A549 (cell line): ENCODE measurements around the gene MAD2L1BP. TPM values are rescaled to one million over a fixed set of nuclear protein-coding genes. Genes with fewer than 3 reads are reported as not detected.

Experiments used
- ATAC-seq, 2 experiments: fragments of 200-7000 bp in 1 of 2; fragments of >200 bp in 1 of 2; cut with Nextera tagmentation in 1 of 2; cut with Tn5 transposase in 1 of 2; 3 replicates each; pipeline versions ENCODE4 v1.8.0 to v1.9.1; 2018 to 2020; ENCODE audit warnings: mild to moderate bottlenecking in 1 of 2, moderate library complexity in 1 of 2
- CTCF ChIA-PET: fragments of 300-600 bp; sonication (Branson Sonifier 250); formaldehyde crosslinking; extraction: SDS; loops from one replicate; lab custom pipeline; 2021; ENCODE audit warnings: antibody characterized with exemption, inconsistent platforms; lab: Yijun Ruan, JAX
- POLR2A ChIA-PET: fragments of 350-600 bp; formaldehyde crosslinking; extraction: SDS; loops from one replicate; lab custom pipeline; 2021; ENCODE audit warnings: antibody characterized with exemption, inconsistent platforms; lab: Yijun Ruan, JAX
- DNase-seq, 2 experiments: peaks; one replicate each; pipeline versions ENCODE4 v3.0.0 to v3.0.0-alpha.2; 2011 to 2016; ENCODE audit warnings: low read depth in 1 of 2, low spot score in 1 of 2
- FAIRE-seq: peaks from 2 replicates; lab custom pipeline; 2011; peaks lifted over from hg19 to GRCh38; lab: Jason Lieb, UNC
- H3K27ac ChIP-seq, 2 experiments: fragments of >200 bp; sonication (Bioruptor Twin); formaldehyde crosslinking; 3 replicates each; pipeline ENCODE4 v1.5.1; 2016 to 2017
- H3K4me1 ChIP-seq: fragments of >200 bp; sonication (Bioruptor Twin); formaldehyde crosslinking; 3 replicates; pipeline ENCODE4 v1.6.1; 2016
- H3K4me2 ChIP-seq: fragments of >200 bp; sonication (Bioruptor Twin); formaldehyde crosslinking; 3 replicates; pipeline ENCODE4 v1.6.1; 2016
- H3K4me3 ChIP-seq: fragments of >200 bp; sonication (Bioruptor Twin); formaldehyde crosslinking; 3 replicates; pipeline ENCODE4 v1.5.1; 2016
- H3K9me3 ChIP-seq: fragments of >200 bp; sonication (Bioruptor Twin); formaldehyde crosslinking; 3 replicates; pipeline ENCODE4 v1.6.1; 2016
- BHLHE40 ChIP-seq: IDR thresholded peaks from 2 replicates; pipeline ENCODE4 v1.6.1; 2012; ENCODE audit warnings: low read depth, low read length, inconsistent platforms
- CEBPB ChIP-seq, 2 experiments: fragments of >200 bp in 1 of 2; sonication (Bioruptor Twin) in 1 of 2; formaldehyde crosslinking in 1 of 2; IDR thresholded peaks; 2 replicates each; pipeline ENCODE4 v1.6.1; 2012 to 2016
- EHMT2 ChIP-seq: fragments of 200-600 bp; sonication (generic); IDR thresholded peaks from 2 replicates; pipeline ENCODE4 v1.6.1; 2016; ENCODE audit warnings: antibody characterized with exemption, low read depth, mild to moderate bottlenecking, moderate library complexity
- EP300 ChIP-seq, 2 experiments: fragments of >200 bp; sonication (Bioruptor Twin); formaldehyde crosslinking; IDR thresholded peaks; 2 replicates in 1 of 2; 3 replicates in 1 of 2; pipeline ENCODE4 v1.6.1; 2016 to 2017
- ESRRA ChIP-seq: fragments of 150-350 bp; IDR thresholded peaks from 2 replicates; pipeline ENCODE4 v1.6.1; 2014; ENCODE audit warnings: mild to moderate bottlenecking, low read length, borderline replicate concordance
- FOSB ChIP-seq: fragments of 250-450 bp; sonication (Bioruptor Pico); IDR thresholded peaks from 2 replicates; pipeline ENCODE4 v1.5.0; 2020; ENCODE audit warnings: mild to moderate bottlenecking, moderate library complexity
- FOSL2 ChIP-seq, 2 experiments: fragments of 450-650 bp in 1 of 2; fragments of >200 bp in 1 of 2; sonication (Bioruptor Twin) in 1 of 2; formaldehyde crosslinking; IDR thresholded peaks; 2 replicates each; pipeline versions ENCODE4 v1.5.0 to v1.6.1; 2016 to 2020; ENCODE audit warnings: mild to moderate bottlenecking in 1 of 2, moderate library complexity in 1 of 2
- FOXS1 ChIP-seq: fragments of 250-450 bp; sonication (Bioruptor Pico); IDR thresholded peaks from 2 replicates; pipeline ENCODE4 v1.5.0; 2020; ENCODE audit warnings: mild to moderate bottlenecking, moderate library complexity
- KDM1A ChIP-seq: fragments of 200-600 bp; sonication (generic); IDR thresholded peaks from 2 replicates; pipeline ENCODE4 v1.6.1; 2016; ENCODE audit warnings: low read depth, mild to moderate bottlenecking
- MAZ ChIP-seq: fragments of 150-350 bp; IDR thresholded peaks from 2 replicates; pipeline ENCODE4 v1.6.1; 2014; ENCODE audit warnings: antibody characterized with exemption, low read depth, low read length, borderline replicate concordance
- MYC ChIP-seq: IDR thresholded peaks from 2 replicates; pipeline ENCODE4 v1.6.1; 2012; ENCODE audit warnings: mild to moderate bottlenecking, inconsistent platforms, low read length, improper control_type of control experiment, borderline replicate concordance
- NFE2L2 ChIP-seq: fragments of 150-350 bp; conservative IDR thresholded peaks from 2 replicates; pipeline ENCODE4 v1.6.1; 2014; ENCODE audit warnings: low read length
- PBX3 ChIP-seq: IDR thresholded peaks from 2 replicates; pipeline ENCODE4 v1.6.1; 2012
- POLR2A ChIP-seq: IDR thresholded peaks from 2 replicates; pipeline ENCODE4 v1.6.1; 2012; ENCODE audit warnings: mild to moderate bottlenecking, low read length
- RAD21 ChIP-seq, 2 experiments: fragments of >200 bp in 1 of 2; sonication (Bioruptor Twin) in 1 of 2; formaldehyde crosslinking in 1 of 2; IDR thresholded peaks in 1 of 2; conservative IDR thresholded peaks in 1 of 2; 2 replicates in 1 of 2; 3 replicates in 1 of 2; pipeline ENCODE4 v1.6.1; 2012 to 2018; ENCODE audit warnings: inconsistent platforms in 1 of 2
- REST ChIP-seq: fragments of 200-600 bp; sonication (generic); IDR thresholded peaks from 2 replicates; pipeline ENCODE4 v1.6.1; 2016; ENCODE audit warnings: antibody characterized with exemption, mild to moderate bottlenecking, moderate library complexity
- RNF2 ChIP-seq: fragments of 200-600 bp; sonication (generic); IDR thresholded peaks from 2 replicates; pipeline ENCODE4 v1.6.1; 2016; ENCODE audit warnings: low read depth, mild to moderate bottlenecking, antibody characterized with exemption, moderate library complexity, borderline replicate concordance
- SREBF2 ChIP-seq: fragments of 450-650 bp; IDR thresholded peaks from 2 replicates; pipeline ENCODE4 v1.6.1; 2014; ENCODE audit warnings: mild to moderate bottlenecking, moderate library complexity
- TFCP2L1 ChIP-seq: fragments of 250-450 bp; sonication (Bioruptor Pico); IDR thresholded peaks from 2 replicates; pipeline ENCODE4 v1.5.0; 2021; ENCODE audit warnings: mild to moderate bottlenecking
- ZFP36 ChIP-seq: fragments of 450-650 bp; IDR thresholded peaks from 2 replicates; pipeline ENCODE4 v1.6.1; 2014; ENCODE audit warnings: borderline replicate concordance; ENCODE audit not compliant: partially characterized antibody
- WGBS: methylation state at CpG from one replicate; pipeline ENCODE4 v1.1.6; 2017; ENCODE audit errors: missing lambda C conversion rate; 5-methylcytosine and 5-hydroxymethylcytosine counted together
- polyA plus RNA-seq, 4 experiments: library from polyadenylated mRNA; depleted of rRNA in 3 of 4; stranded (reverse); fragments of >200 nt; fragmentation: RNase III in 1 of 4; extraction: RNeasy Plus Mini Kit Qiagen cat#74134 plus additional on column Dnase treatment in 1 of 4; gene quantifications; 2 replicates in 3 of 4; 3 replicates in 1 of 4; pipeline ENCODE4 v1.2.3, GENCODE V29; 2011 to 2017
- TF ChIP-seq, protein P1 (sequence below): fragments of >200 bp; sonication (Bioruptor Twin); formaldehyde crosslinking; IDR thresholded peaks from 2 replicates; pipeline ENCODE4 v1.6.1; 2016
- TF ChIP-seq, protein P2 (sequence below): fragments of 450-650 bp; IDR thresholded peaks from 2 replicates; pipeline ENCODE4 v1.6.1; 2014; ENCODE audit warnings: antibody characterized with exemption

The MAD2L1BP gene
- polyA plus RNA-seq, 2 of the 4 experiments (the other 2 are of a cell fraction), result 22.0 to 26.7 TPM

- H3K4me2 ChIP-seq, result no peak overlapping the region
- no peak overlapping the region for H3K4me3 ChIP-seq
- no peaks in the 10 kb centered on the region for H3K9me3 ChIP-seq
- ChIA-PET CTCF (interaction anchor here (0.8 to 7.1 kb wide), 4 partner anchors 9 to 87 kb away, joined by 3 to 45 read pairs (median 3); no protein-coding TSS in a partner anchor), POLR2A (interaction anchor here (0.9 kb wide), 1 partner anchor 10 kb away, joined by 3 read pairs; no protein-coding TSS in a partner anchor)
- TF ChIP-seq RNF2, result no peak
- no peak for TF ChIP-seq FOXS1
- TF ChIP-seq, protein P1, sequence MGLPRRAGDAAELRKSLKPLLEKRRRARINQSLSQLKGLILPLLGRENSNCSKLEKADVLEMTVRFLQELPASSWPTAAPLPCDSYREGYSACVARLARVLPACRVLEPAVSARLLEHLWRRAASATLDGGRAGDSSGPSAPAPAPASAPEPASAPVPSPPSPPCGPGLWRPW, result no peak
- no peak for TF ChIP-seq EP300 (IDR thresholded peaks at IDR 0.05)
- FAIRE-seq (no peak), DNase-seq (no peak), ATAC-seq (no peak)
- H3K4me1 ChIP-seq, result no peaks in the 10 kb centered on the region
- H3K27ac ChIP-seq, result no peak overlapping the region
- WGBS, result 88% methylated on average over 1 of the region's 1 CpG
These were observed 41.7 kb upstream of the MAD2L1BP start for GRCh38 chr6:43593938-43594337.

DNA sequence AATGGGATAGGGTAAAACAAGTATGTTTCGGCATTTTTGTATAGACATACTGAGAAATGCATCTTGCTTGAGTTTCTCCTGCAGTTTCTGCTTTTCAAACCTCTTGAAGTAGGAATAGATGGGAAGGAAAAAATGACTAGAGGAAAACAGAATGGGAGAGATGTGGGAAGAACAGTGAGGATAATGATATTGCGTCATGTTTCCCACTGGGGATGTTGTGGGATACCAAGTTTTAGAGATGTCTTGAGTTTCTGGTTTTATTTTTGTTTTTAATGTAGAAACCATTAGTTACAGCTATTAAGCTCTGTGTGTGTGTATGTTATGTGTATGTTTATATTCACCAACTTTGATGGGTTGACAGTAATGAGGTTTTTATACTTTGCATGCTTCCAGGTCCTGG is 35.0 kb upstream of the MAD2L1BP start:
- FAIRE-seq (no peak), ATAC-seq (no peak), DNase-seq (no peak)
- no peak overlapping the region for H3K4me2 ChIP-seq
- H3K4me1 ChIP-seq, result no peaks in the 10 kb centered on the region; the same call in 2 of the 3 replicates
- ChIA-PET POLR2A (no interaction called here), CTCF (interaction anchor here (0.7 to 1.0 kb wide), 2 partner anchors 25 to 624 kb away, joined by 3 to 4 read pairs; partner anchors contain the start of gene XPO5)
- WGBS, result 91% methylated on average over 2 of the region's 2 CpGs
- no peak overlapping the region for H3K27ac ChIP-seq
- TF ChIP-seq CEBPB (IDR thresholded peaks at IDR 0.05), result 0 out of 4 replicates have a peak, but pooled peaks of 1 of the 2 experiments have one; percentile 11
- no peak for TF ChIP-seq POLR2A
- H3K9me3 ChIP-seq, result no peaks in the 10 kb centered on the region
- H3K4me3 ChIP-seq, result no peak overlapping the region

- Histone ChIP-seq H3K4me2 (no peak overlapping the region), H3K4me1 (no peaks in the 10 kb centered on the region; the same call in 2 of the 3 replicates), H3K4me3 (no peak overlapping the region), H3K9me3 (no peaks in the 10 kb centered on the region)
- 95% methylated on average over 2 of the region's 2 CpGs for WGBS
- POLR2A ChIA-PET, result interaction anchor here (0.9 kb wide), 1 partner anchor 10 kb away, joined by 3 read pairs; no protein-coding TSS in a partner anchor
- CTCF ChIA-PET, result interaction anchor here (5.6 kb wide), 1 partner anchor 10 kb away, joined by 45 read pairs; no protein-coding TSS in a partner anchor
- no peak for ATAC-seq
- TF ChIP-seq MAZ (no peak), KDM1A (no peak), FOSL2 (IDR thresholded peaks at IDR 0.05) (no peak), FOSL2 (CRISPR knock-in tag; IDR thresholded peaks at IDR 0.05) (no peak), PBX3 (no peak), TFCP2L1 (CRISPR knock-in tag) (no peak), SREBF2 (no peak), FOSB (CRISPR knock-in tag) (no peak), BHLHE40 (no peak)
- TF ChIP-seq, protein P1, result no peak
- TF ChIP-seq, all 56 proteins: peak for 0
- no peak for FAIRE-seq
- DNase-seq, result no peak
- no peak overlapping the region for H3K27ac ChIP-seq
These were observed 31.5 kb upstream of the MAD2L1BP start for GRCh38 chr6:43604174-43604573.

GRCh38 chr6:43606019-43606418 is 29.6 kb upstream of the MAD2L1BP start:
- ChIA-PET POLR2A (no interaction called here), CTCF (interaction anchor here (0.7 to 5.6 kb wide), 3 partner anchors 10 to 14 kb away, joined by 4 to 45 read pairs (median 4); no protein-coding TSS in a partner anchor)
- Histone ChIP-seq H3K27ac (no peak overlapping the region), H3K9me3 (no peaks in the 10 kb centered on the region), H3K4me1 (no peaks in the 10 kb centered on the region; the same call in 2 of the 3 replicates), H3K4me2 (no peak overlapping the region), H3K4me3 (no peak overlapping the region)
- no peak for TF ChIP-seq NFE2L2
- no peak for TF ChIP-seq FOSB (CRISPR knock-in tag)
- no peak for TF ChIP-seq MYC
- no peak for TF ChIP-seq RAD21 (conservative IDR thresholded peaks at IDR 0.05 in 1 of 2, IDR thresholded peaks at IDR 0.05 in 1 of 2)
- no peak for TF ChIP-seq ZFP36
- TF ChIP-seq EHMT2, result no peak
- no peak for TF ChIP-seq TFCP2L1 (CRISPR knock-in tag)
- TF ChIP-seq, protein P2, sequence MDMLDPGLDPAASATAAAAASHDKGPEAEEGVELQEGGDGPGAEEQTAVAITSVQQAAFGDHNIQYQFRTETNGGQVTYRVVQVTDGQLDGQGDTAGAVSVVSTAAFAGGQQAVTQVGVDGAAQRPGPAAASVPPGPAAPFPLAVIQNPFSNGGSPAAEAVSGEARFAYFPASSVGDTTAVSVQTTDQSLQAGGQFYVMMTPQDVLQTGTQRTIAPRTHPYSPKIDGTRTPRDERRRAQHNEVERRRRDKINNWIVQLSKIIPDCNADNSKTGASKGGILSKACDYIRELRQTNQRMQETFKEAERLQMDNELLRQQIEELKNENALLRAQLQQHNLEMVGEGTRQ, result no peak
- TF ChIP-seq REST, result no peak
- TF ChIP-seq EP300 (IDR thresholded peaks at IDR 0.05), result no peak
- no peak for TF ChIP-seq ESRRA
- WGBS, result 88% methylated on average over 2 of the region's 2 CpGs
- FAIRE-seq, result no peak
- no peak for DNase-seq
- ATAC-seq, result no peak
